Mesenchymal stem cell (in vitro differentiated cells and primary cell): ENCODE data around the gene ALCAM.

ENCODE experiments used
- DNase-seq: peaks from one replicate; pipeline ENCODE4 v3.0.0-alpha.2; 2013
- H2AFZ ChIP-seq: one replicate; pipeline ENCODE4 v1.6.1; 2013; ENCODE audit warnings: low read depth, mild to moderate bottlenecking, control low read depth, inconsistent platforms, low read length, moderate library complexity
- H2AK5ac ChIP-seq: 2 replicates; pipeline ENCODE4 v1.6.1; 2013; ENCODE audit warnings: low read length, moderate library complexity, mild to moderate bottlenecking, inconsistent platforms; ENCODE audit not compliant: severe bottlenecking
- H2BK120ac ChIP-seq: one replicate; pipeline ENCODE4 v1.6.1; 2013; ENCODE audit warnings: low read depth, mild to moderate bottlenecking, inconsistent platforms, low read length, moderate library complexity
- H2BK12ac ChIP-seq, 2 experiments: one replicate each; pipeline ENCODE4 v1.6.1; 2013; ENCODE audit warnings: inconsistent platforms in 2 of 2, low read length in 2 of 2, mild to moderate bottlenecking in 2 of 2, moderate library complexity in 2 of 2, control low read depth in 1 of 2
- H2BK15ac ChIP-seq: one replicate; pipeline ENCODE4 v1.6.1; 2013; ENCODE audit warnings: mild to moderate bottlenecking, low read depth, inconsistent platforms; ENCODE audit not compliant: poor library complexity, severe bottlenecking
- H2BK5ac ChIP-seq: 2 replicates; pipeline ENCODE4 v1.6.1; 2013; ENCODE audit warnings: low read depth, mild to moderate bottlenecking, low read length, control low read depth, inconsistent platforms; ENCODE audit not compliant: poor library complexity, severe bottlenecking
- H3K14ac ChIP-seq, 2 experiments: one replicate each; pipeline ENCODE4 v1.6.1; 2013; ENCODE audit warnings: inconsistent platforms in 2 of 2, low read length in 2 of 2, control low read depth in 1 of 2, mild to moderate bottlenecking in 1 of 2, moderate library complexity in 1 of 2
- H3K18ac ChIP-seq, 2 experiments: one replicate each; pipeline ENCODE4 v1.6.1; 2013; ENCODE audit warnings: inconsistent platforms in 2 of 2, low read length in 2 of 2, control low read depth in 1 of 2, low read depth in 1 of 2, mild to moderate bottlenecking in 1 of 2
- H3K23ac ChIP-seq, 2 experiments: one replicate each; pipeline ENCODE4 v1.6.1; 2013; ENCODE audit warnings: inconsistent platforms in 2 of 2, low read length in 2 of 2, mild to moderate bottlenecking in 2 of 2, moderate library complexity in 2 of 2, control low read depth in 1 of 2
- H3K27ac ChIP-seq: 2 replicates; pipeline ENCODE4 v1.5.1; 2013; ENCODE audit warnings: mild to moderate bottlenecking, moderate library complexity, low read length, control low read depth, inconsistent platforms; ENCODE audit not compliant: poor library complexity, severe bottlenecking
- H3K27me3 ChIP-seq, 2 experiments: 2 replicates each; pipeline versions ENCODE4 v1.6.1 to v1.7.0; 2013; ENCODE audit warnings: low read length in 2 of 2, mild to moderate bottlenecking in 2 of 2, moderate library complexity in 2 of 2, control low read depth in 1 of 2, inconsistent platforms in 1 of 2; ENCODE audit not compliant: control insufficient read depth in 1 of 2, insufficient read depth in 1 of 2
- H3K36me3 ChIP-seq, 2 experiments: 2 replicates each; pipeline versions ENCODE4 v1.6.1 to v1.7.0; 2013; ENCODE audit warnings: low read length in 2 of 2, control low read depth in 1 of 2, inconsistent platforms in 1 of 2, low read depth in 1 of 2, mild to moderate bottlenecking in 1 of 2; ENCODE audit not compliant: insufficient read depth in 2 of 2, control insufficient read depth in 1 of 2
- H3K4ac ChIP-seq, 2 experiments: one replicate each; pipeline ENCODE4 v1.6.1; 2013; ENCODE audit warnings: inconsistent platforms in 2 of 2, low read length in 2 of 2, mild to moderate bottlenecking in 2 of 2, moderate library complexity in 2 of 2, control low read depth in 1 of 2, low read depth in 1 of 2
- H3K4me1 ChIP-seq: 2 replicates; pipeline ENCODE4 v1.6.1; 2013; ENCODE audit warnings: low read depth, low read length, control low read depth; ENCODE audit not compliant: control insufficient read depth, insufficient read depth
- H3K4me2 ChIP-seq: 2 replicates; pipeline ENCODE4 v1.6.1; 2013; ENCODE audit warnings: low read length, mild to moderate bottlenecking, inconsistent platforms; ENCODE audit not compliant: poor library complexity, severe bottlenecking
- H3K4me3 ChIP-seq, 2 experiments: 2 replicates each; pipeline versions ENCODE4 v1.5.1 to v1.7.0; 2013; ENCODE audit warnings: low read length in 2 of 2, mild to moderate bottlenecking in 2 of 2, control low read depth in 1 of 2, low read depth in 1 of 2; ENCODE audit not compliant: insufficient read depth in 1 of 2
- H3K79me1 ChIP-seq: replicated peaks from 2 replicates; pipeline ENCODE4 v1.6.1; 2013; ENCODE audit warnings: mild to moderate bottlenecking, control low read depth, low read length, inconsistent platforms; ENCODE audit not compliant: poor library complexity, severe bottlenecking
- H3K9ac ChIP-seq: 2 replicates; pipeline ENCODE4 v1.7.0; 2013; ENCODE audit warnings: mild to moderate bottlenecking, low read length, moderate library complexity
- H3K9me3 ChIP-seq: 2 replicates; pipeline ENCODE4 v1.7.0; 2013; ENCODE audit warnings: mild to moderate bottlenecking, low read length; ENCODE audit not compliant: control insufficient read depth
- H4K8ac ChIP-seq: one replicate; pipeline ENCODE4 v1.6.1; 2013; ENCODE audit warnings: inconsistent platforms, mild to moderate bottlenecking, low read length, moderate library complexity
- H4K91ac ChIP-seq: one replicate; pipeline ENCODE4 v1.6.1; 2013; ENCODE audit warnings: mild to moderate bottlenecking, low read length, inconsistent platforms
- whole genome bisulfite sequencing: methylation state at CpG from one replicate; pipeline ENCODE4 v1.1.7; 2013; ENCODE audit warnings: mixed read lengths; 5-methylcytosine and 5-hydroxymethylcytosine counted together

The ALCAM gene

DNA sequence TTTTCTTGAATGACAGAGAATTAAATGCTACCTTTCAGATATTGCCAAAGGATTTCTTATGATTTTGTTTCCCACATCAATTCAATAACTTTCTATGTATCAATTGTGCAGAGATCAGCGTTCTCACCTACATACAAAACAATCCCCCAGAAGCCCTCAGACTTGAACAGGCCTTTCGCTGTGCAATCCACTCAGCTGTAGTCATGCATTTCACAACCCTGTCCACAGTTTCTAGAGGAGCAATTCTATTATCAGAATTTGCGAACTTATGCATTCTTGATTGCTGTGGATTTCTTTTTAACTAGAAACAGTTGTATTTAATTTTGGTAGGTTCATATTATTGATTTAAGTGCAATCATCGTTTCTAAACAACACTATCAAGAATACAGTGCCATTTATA, 13.7 kb upstream of the ALCAM start:
- H3K79me1 ChIP-seq = no peaks in the 10 kb centered on the region
- WGBS = 99% methylated on average over 2 of the region's 4 CpGs
- H2BK5ac ChIP-seq = no peak overlapping the region
- H2BK12ac ChIP-seq = no peak overlapping the region
- no peak overlapping the region for H3K18ac ChIP-seq
- H3K4me3 ChIP-seq = no peak overlapping the region
- peak; percentile 33 for DNase-seq
- H3K4ac ChIP-seq = no peak overlapping the region
- H3K27me3 ChIP-seq = no peaks in the 10 kb centered on the region
- H3K23ac ChIP-seq = no peak overlapping the region
- no peaks in the 10 kb centered on the region for H3K4me1 ChIP-seq
- no peak overlapping the region for H3K9ac ChIP-seq
- no peak overlapping the region for H2BK120ac ChIP-seq
- no peak overlapping the region for H2AFZ ChIP-seq
- no peak overlapping the region for H3K4me2 ChIP-seq
- no peak overlapping the region for H4K8ac ChIP-seq
- peak overlapping the region; percentile 53 for H3K27ac ChIP-seq
- no peak overlapping the region for H2BK15ac ChIP-seq
- no peaks in the 10 kb centered on the region for H3K36me3 ChIP-seq
- H3K14ac ChIP-seq = no peak overlapping the region
- no peak overlapping the region for H4K91ac ChIP-seq
- H3K9me3 ChIP-seq = no peaks in the 10 kb centered on the region
- no peak overlapping the region for H2AK5ac ChIP-seq

DNA sequence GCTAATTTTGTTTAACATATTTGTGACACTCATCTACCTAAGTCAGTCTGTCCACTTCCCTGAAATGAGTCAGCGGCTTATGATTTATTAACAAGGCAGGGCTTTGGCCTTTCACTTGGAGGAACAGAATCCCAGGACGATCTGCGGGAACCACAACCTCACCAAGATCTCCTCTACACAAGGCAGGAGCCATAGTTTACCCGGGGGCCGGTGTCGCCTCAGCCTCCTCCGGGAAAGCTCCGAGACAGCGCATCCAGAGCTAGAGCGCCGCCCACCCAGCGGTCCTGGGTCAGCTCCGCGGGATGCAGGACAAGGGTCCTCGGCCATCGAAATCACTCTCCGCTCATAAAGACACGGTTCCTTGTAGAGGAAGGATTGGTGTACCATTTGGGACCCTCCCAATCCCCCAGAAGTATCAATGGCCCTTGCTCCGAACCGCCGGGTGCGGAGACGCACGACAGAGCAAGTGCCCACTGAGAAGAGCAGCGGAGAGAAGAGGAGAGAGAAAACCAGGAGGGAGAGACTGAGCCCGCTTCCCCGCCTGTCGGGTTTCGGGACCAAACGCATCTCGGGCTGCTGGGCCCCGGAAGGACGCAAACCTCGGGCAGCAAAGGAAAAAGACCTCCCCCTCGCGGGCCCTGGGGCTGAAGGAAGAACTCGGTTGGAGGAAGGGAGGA, 13.1 kb upstream of the ALCAM start:
- Histone ChIP-seq H3K4ac (peak overlapping the region in 1 of 2 experiments; percentile 56), H3K79me1 (no peaks in the 10 kb centered on the region), H3K9me3 (no peaks in the 10 kb centered on the region), H2AFZ (no peak overlapping the region), H3K4me3 (peak overlapping the region; percentile 38 to 70), H3K14ac (no peak overlapping the region), H3K4me2 (peak overlapping the region; percentile 4), H3K18ac (peak overlapping the region; percentile 8 to 29), H2BK15ac (no peak overlapping the region), H2AK5ac (no peak overlapping the region), H3K27me3 (no peaks in the 10 kb centered on the region), H3K36me3 (no peaks in the 10 kb centered on the region), H3K27ac (peak overlapping the region; percentile 53), H4K8ac (peak overlapping the region; percentile 36), H2BK120ac (peak overlapping the region; percentile 52), H3K9ac (peak overlapping the region; percentile 82), H2BK5ac (peak overlapping the region; percentile 40), H3K23ac (peak overlapping the region in 1 of 2 experiments; percentile 9), H2BK12ac (peak overlapping the region; percentile 4 to 73), H3K4me1 (no peaks in the 10 kb centered on the region), H4K91ac (peak overlapping the region; percentile 23)
- WGBS = 59% methylated on average over 30 of the region's 37 CpGs
- peak; percentile 48 for DNase-seq

DNA sequence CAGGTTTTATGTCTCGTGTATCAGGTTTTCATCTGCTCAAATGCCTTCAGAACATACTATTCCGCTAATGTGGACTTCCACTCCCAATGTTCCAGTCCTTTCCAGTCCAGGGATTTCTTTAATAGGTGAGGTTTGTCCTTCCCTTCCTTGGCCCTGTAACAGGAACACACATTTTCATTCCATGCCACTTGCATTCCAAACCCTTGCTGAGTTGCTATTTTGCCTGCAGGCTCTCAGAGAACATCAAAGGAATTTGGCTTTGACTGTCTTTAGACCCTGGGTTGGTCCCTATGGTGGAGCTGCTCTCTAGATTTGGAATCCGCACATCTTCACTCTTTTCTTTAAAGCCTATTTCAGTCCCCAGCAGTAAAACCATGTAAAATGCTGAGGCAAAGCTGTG, 12.3 kb upstream of the ALCAM start:
- Histone ChIP-seq H2BK15ac (no peak overlapping the region), H2BK5ac (no peak overlapping the region), H2AK5ac (no peak overlapping the region), H2AFZ (no peak overlapping the region), H3K23ac (no peak overlapping the region), H3K4me3 (peak overlapping the region in 1 of 2 experiments; percentile 70), H3K27me3 (no peaks in the 10 kb centered on the region), H4K8ac (no peak overlapping the region), H3K14ac (no peak overlapping the region), H2BK12ac (no peak overlapping the region), H3K18ac (no peak overlapping the region), H2BK120ac (no peak overlapping the region), H3K9me3 (no peaks in the 10 kb centered on the region), H3K79me1 (no peaks in the 10 kb centered on the region), H3K36me3 (no peaks in the 10 kb centered on the region), H3K4me2 (peak overlapping the region; percentile 14), H3K27ac (peak overlapping the region; percentile 53), H3K4ac (peak overlapping the region in 1 of 2 experiments; percentile 67), H3K4me1 (no peaks in the 10 kb centered on the region), H4K91ac (no peak overlapping the region), H3K9ac (peak overlapping the region; percentile 82)
- DNase-seq = peak; percentile 18
- 68% methylated on average over 2 of the region's 3 CpGs for WGBS

DNA sequence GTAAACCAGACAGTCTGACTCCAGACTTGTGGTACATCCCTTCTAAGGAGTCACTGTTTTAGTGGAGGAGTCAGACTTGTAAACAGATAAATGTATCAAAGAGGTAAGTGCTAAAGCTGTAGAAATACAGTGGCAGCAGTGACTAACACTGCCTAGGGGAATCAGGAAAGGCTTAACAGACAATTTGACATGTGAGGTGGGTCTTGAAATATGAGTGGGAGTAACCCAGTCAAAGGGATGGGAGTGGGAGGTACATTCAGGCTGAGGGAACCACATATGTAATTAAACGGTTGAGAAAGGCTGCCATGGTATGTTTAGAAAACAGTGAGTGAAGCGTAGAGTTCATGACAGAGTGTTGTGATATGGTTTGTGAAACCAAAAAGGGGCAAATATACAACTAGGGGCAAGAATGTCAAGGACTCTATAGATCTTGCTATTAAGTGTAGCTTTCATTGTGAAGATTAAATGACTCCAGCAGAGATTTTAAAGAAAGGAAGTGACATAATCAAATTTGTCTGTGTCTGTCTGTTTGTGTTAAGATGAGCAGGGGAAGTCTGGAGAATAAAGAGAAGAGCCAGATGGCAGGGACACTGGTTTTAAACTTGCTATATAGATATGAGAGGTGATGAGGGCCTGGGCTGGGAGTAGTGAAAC, 11.2 kb upstream of the ALCAM start:
- Histone ChIP-seq H3K9me3 (no peaks in the 10 kb centered on the region), H3K79me1 (no peaks in the 10 kb centered on the region), H2BK5ac (no peak overlapping the region), H3K9ac (no peak overlapping the region), H3K23ac (no peak overlapping the region), H3K14ac (no peak overlapping the region), H3K27me3 (no peaks in the 10 kb centered on the region), H2BK12ac (no peak overlapping the region), H3K27ac (no peak overlapping the region), H2AFZ (no peak overlapping the region), H3K4me1 (no peaks in the 10 kb centered on the region), H3K36me3 (no peaks in the 10 kb centered on the region), H4K91ac (no peak overlapping the region), H4K8ac (no peak overlapping the region), H3K4ac (no peak overlapping the region), H2AK5ac (no peak overlapping the region), H2BK15ac (no peak overlapping the region), H3K4me3 (no peak overlapping the region), H3K18ac (no peak overlapping the region), H3K4me2 (no peak overlapping the region), H2BK120ac (no peak overlapping the region)
- DNase-seq = peak; percentile 81
- 3% methylated on average over 2 of the region's 2 CpGs for WGBS
